GM06990 (cell line): ENCODE data around the gene RAB9A.
A peak's percentile ranks its signal among the peaks of the same experiment; 100 is the strongest.

Source experiments
- DNase-seq: peaks from one replicate; pipeline ENCODE4 v3.0.0-alpha.2; 2011; ENCODE audit not compliant: insufficient read length; ENCODE audit errors: extremely low read depth
- H3K27me3 ChIP-seq: replicated peaks from 2 replicates; pipeline ENCODE4 v1.6.0; 2011; ENCODE audit warnings: low read length; ENCODE audit not compliant: control insufficient read depth, insufficient read depth
- H3K36me3 ChIP-seq: 2 replicates; pipeline ENCODE4 v1.5.1; 2011; ENCODE audit warnings: low read length; ENCODE audit not compliant: control insufficient read depth, insufficient read depth
- H3K4me3 ChIP-seq: replicated peaks from 2 replicates; pipeline ENCODE4 v1.5.1; 2011; ENCODE audit warnings: low read depth, mild to moderate bottlenecking, control low read depth, low read length
- CTCF ChIP-seq: IDR thresholded peaks from 2 replicates; pipeline ENCODE4 v1.5.1; 2011; ENCODE audit warnings: low read length, control low read depth, mild to moderate bottlenecking, inconsistent platforms; ENCODE audit not compliant: insufficient read depth, poor library complexity, severe bottlenecking

Gene RAB9A

GRCh38 chrX:13693341-13693961 is 4.5 kb downstream of the RAB9A start:
- Histone ChIP-seq H3K4me3 (peak overlapping the region; percentile 72), H3K27me3 (no peaks in the 10 kb centered on the region), H3K36me3 (peaks cover 1% of the 10 kb centered on the region; the same call in 1 of the 2 replicates)
- TF ChIP-seq CTCF, result no peak
- DNase-seq, result no peak

- DNase-seq, result no peak
- H3K27me3 ChIP-seq, result no peaks in the 10 kb centered on the region
- H3K36me3 ChIP-seq, result peaks cover 1% of the 10 kb centered on the region; the same call in 1 of the 2 replicates
- no peak for TF ChIP-seq CTCF
- peak overlapping the region; percentile 13; the same call in 1 of the 2 replicates for H3K4me3 ChIP-seq
These were observed 5.4 kb downstream of the RAB9A start for GRCh38 chrX:13694359-13694758.

- no peak for TF ChIP-seq CTCF
- Histone ChIP-seq H3K27me3 (no peaks in the 10 kb centered on the region), H3K4me3 (peak overlapping the region; percentile 13; the same call in 1 of the 2 replicates), H3K36me3 (peaks cover 1% of the 10 kb centered on the region; the same call in 1 of the 2 replicates)
- no peak for DNase-seq
These were observed 6.1 kb downstream of the RAB9A start for GRCh38 chrX:13694983-13695382.

- DNase-seq, result no peak
- TF ChIP-seq CTCF, result no peak
- H3K27me3 ChIP-seq, result no peaks in the 10 kb centered on the region
These were observed 6.7 kb downstream of the RAB9A start for GRCh38 chrX:13695601-13696115.

GRCh38 chrX:13697455-13697854 is 8.5 kb downstream of the RAB9A start:
- Histone ChIP-seq H3K27me3 (no peaks in the 10 kb centered on the region), H3K36me3 (peaks cover 1% of the 10 kb centered on the region), H3K4me3 (no peak overlapping the region)
- DNase-seq, result peak; percentile 50
- no peak for TF ChIP-seq CTCF

More at GRCh38 chrX:13695601-13696115, 6.7 kb downstream of the RAB9A start:
- H3K4me3 ChIP-seq, result no peak overlapping the region
- peaks cover 1% of the 10 kb centered on the region; the same call in 1 of the 2 replicates for H3K36me3 ChIP-seq
